T-helper 2 cell treated with Interferon-gamma antibody and Interleukin-4, amounts not matched to agents 5 μg/mL and 100 μg/mL, for 36 hours (primary cell): ENCODE data around the gene FHIT.

Source experiments
- DNase-seq: peaks from one replicate; pipeline ENCODE4 v3.0.0; 2021; ENCODE audit warnings: low spot score
- H3K27ac Mint-ChIP-seq: one replicate; pipeline ENCODE4 v1.8.0; 2021; ENCODE audit warnings: mild to moderate bottlenecking, mixed read lengths
- H3K27me3 Mint-ChIP-seq: one replicate; pipeline ENCODE4 v1.8.0; 2021; ENCODE audit warnings: low read depth, mixed read lengths
- H3K36me3 Mint-ChIP-seq: one replicate; pipeline ENCODE4 v1.8.0; 2021; ENCODE audit warnings: low read depth, mixed read lengths
- H3K4me1 Mint-ChIP-seq: one replicate; pipeline ENCODE4 v1.8.0; 2021; ENCODE audit warnings: low read depth, mixed read lengths
- H3K4me3 Mint-ChIP-seq: one replicate; pipeline ENCODE4 v1.8.0; 2022; ENCODE audit warnings: mild to moderate bottlenecking, moderate library complexity, mixed read lengths
- H3K9me3 Mint-ChIP-seq: one replicate; pipeline ENCODE4 v1.8.0; 2021; ENCODE audit warnings: mixed read lengths

FHIT gene

GRCh38 chr3:59913645-59914044, 1337.6 kb downstream of the FHIT start:
- DNase-seq: no peak
- Mint-ChIP-seq H3K4me1 (peaks cover 9% of the 10 kb centered on the region), H3K36me3 (peaks cover 54% of the 10 kb centered on the region), H3K4me3 (no peak overlapping the region), H3K27me3 (no peaks in the 10 kb centered on the region), H3K9me3 (no peaks in the 10 kb centered on the region), H3K27ac (no peak overlapping the region)

DNA sequence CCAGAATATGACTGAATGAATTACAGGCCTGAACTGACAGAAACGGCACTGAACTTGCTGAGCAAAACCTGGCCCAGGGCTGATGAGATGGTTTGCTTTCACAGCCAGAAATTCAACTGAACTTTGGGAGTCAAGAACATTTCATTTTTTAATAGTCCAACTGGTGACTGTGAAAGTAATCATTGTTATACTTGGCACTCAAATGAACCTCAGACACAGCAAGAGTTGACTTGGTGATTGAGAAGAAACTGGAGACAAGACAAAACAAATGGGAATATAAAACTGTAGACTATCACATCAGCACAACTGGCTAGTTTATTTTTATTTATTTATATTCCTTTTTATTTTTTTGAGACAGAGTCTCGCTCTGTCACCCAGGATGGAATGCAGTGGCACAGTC, 1342.6 kb downstream of the FHIT start:
- peaks cover under 1% of the 10 kb centered on the region for H3K9me3 Mint-ChIP-seq
- H3K4me1 Mint-ChIP-seq: no peaks in the 10 kb centered on the region
- no peaks in the 10 kb centered on the region for H3K27me3 Mint-ChIP-seq
- no peak overlapping the region for H3K4me3 Mint-ChIP-seq
- DNase-seq: no peak
- H3K27ac Mint-ChIP-seq: no peak overlapping the region
- peaks cover 32% of the 10 kb centered on the region for H3K36me3 Mint-ChIP-seq

- no peaks in the 10 kb centered on the region for H3K27me3 Mint-ChIP-seq
- H3K36me3 Mint-ChIP-seq: peaks cover 35% of the 10 kb centered on the region
- peaks cover 4% of the 10 kb centered on the region for H3K9me3 Mint-ChIP-seq
- H3K4me1 Mint-ChIP-seq: no peaks in the 10 kb centered on the region
- no peak for DNase-seq
- H3K4me3 Mint-ChIP-seq: no peak overlapping the region
- H3K27ac Mint-ChIP-seq: no peak overlapping the region
These were observed 1343.0 kb downstream of the FHIT start for GRCh38 chr3:59908280-59908679.

DNA sequence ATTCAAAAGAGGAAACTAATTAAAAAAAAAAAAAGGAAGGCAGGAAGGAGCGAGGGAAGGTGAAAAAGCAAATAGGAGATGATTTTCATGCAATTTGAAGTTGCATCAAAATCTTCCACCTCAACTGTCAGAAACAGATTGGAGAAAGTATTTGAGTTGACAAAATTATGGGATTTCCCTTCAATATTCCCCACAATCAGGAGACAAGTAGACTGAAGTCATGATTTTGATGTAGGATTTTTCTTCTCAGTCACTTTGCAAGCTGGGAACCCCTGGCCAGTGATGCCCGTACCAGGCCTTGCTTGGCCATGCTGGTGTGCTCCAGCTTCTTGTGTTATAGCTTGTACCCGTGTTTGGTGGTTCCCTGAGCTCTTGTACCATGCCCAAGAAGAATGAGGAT, 1347.0 kb downstream of the FHIT start:
- Mint-ChIP-seq H3K27me3 (no peaks in the 10 kb centered on the region), H3K27ac (no peak overlapping the region), H3K36me3 (peaks cover 27% of the 10 kb centered on the region), H3K4me3 (no peak overlapping the region), H3K9me3 (peaks cover 4% of the 10 kb centered on the region), H3K4me1 (no peaks in the 10 kb centered on the region)
- no peak for DNase-seq

DNA sequence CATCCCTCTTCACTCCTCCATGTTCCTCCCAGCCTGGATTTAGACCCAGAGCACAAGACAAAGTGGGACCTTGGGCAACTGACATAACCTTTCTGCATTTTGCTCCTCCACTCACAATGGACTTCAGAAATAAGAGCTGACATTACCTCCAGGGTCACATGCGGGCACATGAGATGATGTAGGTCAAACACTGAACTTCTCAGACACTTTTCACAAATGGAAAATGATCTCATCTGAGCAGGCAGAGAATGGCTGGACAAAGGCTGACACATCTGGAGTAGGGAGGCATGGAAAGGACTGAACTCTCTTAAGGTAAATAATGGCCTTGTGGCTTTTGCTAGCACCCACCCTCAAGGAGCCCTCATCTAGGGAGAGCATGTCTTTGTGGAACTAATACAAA, 1352.2 kb downstream of the FHIT start:
- peaks cover 7% of the 10 kb centered on the region for H3K9me3 Mint-ChIP-seq
- no peak overlapping the region for H3K27ac Mint-ChIP-seq
- no peak overlapping the region for H3K4me3 Mint-ChIP-seq
- no peaks in the 10 kb centered on the region for H3K27me3 Mint-ChIP-seq
- DNase-seq: no peak
- peaks cover 24% of the 10 kb centered on the region for H3K36me3 Mint-ChIP-seq
- peaks cover 16% of the 10 kb centered on the region for H3K4me1 Mint-ChIP-seq

DNA sequence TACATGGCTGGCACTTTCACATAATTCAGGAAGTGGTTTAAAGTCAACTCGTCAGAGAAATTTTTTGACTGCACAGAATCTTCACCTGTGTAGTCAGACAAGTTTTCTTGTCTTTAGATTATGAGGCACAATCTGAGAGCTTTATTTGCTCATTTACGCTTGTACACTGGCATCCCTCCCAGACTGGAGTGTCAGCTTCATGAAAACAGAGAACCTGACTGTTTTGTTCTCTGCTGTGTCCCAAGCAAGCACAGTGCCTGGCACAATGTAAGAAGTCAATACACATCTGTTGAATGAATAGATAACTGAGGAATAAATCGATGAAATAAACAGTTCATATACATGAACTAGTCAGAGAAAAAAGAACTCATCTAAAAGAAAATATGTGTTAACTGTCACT, 1355.3 kb downstream of the FHIT start:
- Mint-ChIP-seq H3K27ac (no peak overlapping the region), H3K9me3 (peaks cover 4% of the 10 kb centered on the region), H3K36me3 (peaks cover 20% of the 10 kb centered on the region), H3K4me1 (peaks cover 16% of the 10 kb centered on the region), H3K4me3 (no peak overlapping the region), H3K27me3 (no peaks in the 10 kb centered on the region)
- no peak for DNase-seq

- no peak overlapping the region for H3K4me3 Mint-ChIP-seq
- H3K27me3 Mint-ChIP-seq: no peaks in the 10 kb centered on the region
- H3K9me3 Mint-ChIP-seq: peaks cover 4% of the 10 kb centered on the region
- H3K36me3 Mint-ChIP-seq: peaks cover 15% of the 10 kb centered on the region
- DNase-seq: no peak
- no peak overlapping the region for H3K27ac Mint-ChIP-seq
- peaks cover 16% of the 10 kb centered on the region for H3K4me1 Mint-ChIP-seq
These were observed 1356.7 kb downstream of the FHIT start for GRCh38 chr3:59894425-59895121.

- Mint-ChIP-seq H3K27ac (no peak overlapping the region), H3K9me3 (peaks cover 4% of the 10 kb centered on the region), H3K4me1 (peaks cover 23% of the 10 kb centered on the region), H3K27me3 (no peaks in the 10 kb centered on the region), H3K36me3 (peaks cover 14% of the 10 kb centered on the region), H3K4me3 (no peak overlapping the region)
- no peak for DNase-seq
These were observed 1360.6 kb downstream of the FHIT start for GRCh38 chr3:59890639-59891038.

DNA sequence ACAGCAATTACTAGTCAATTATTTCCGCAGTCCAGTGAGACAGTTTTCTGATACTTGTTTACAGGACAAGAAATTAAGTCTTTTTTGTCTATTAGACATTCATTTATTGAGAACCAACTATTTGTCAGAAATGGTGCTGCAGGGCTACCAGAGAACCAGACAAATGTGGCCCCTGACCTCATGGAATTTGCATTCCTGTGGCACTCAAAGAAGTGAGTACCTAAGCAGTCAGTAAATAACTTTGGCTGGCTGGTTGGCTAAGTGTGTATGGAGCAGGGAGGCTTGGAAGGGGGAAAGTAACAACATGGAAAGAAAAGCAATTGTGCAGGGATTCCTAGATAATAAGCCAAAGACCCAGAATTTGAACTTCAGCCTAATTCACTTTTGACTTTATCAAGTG, 1364.5 kb downstream of the FHIT start:
- H3K27ac Mint-ChIP-seq: no peak overlapping the region
- H3K4me1 Mint-ChIP-seq: peaks cover 30% of the 10 kb centered on the region
- peaks cover 20% of the 10 kb centered on the region for H3K36me3 Mint-ChIP-seq
- no peaks in the 10 kb centered on the region for H3K27me3 Mint-ChIP-seq
- peaks cover 4% of the 10 kb centered on the region for H3K9me3 Mint-ChIP-seq
- DNase-seq: no peak
- H3K4me3 Mint-ChIP-seq: no peak overlapping the region

DNA sequence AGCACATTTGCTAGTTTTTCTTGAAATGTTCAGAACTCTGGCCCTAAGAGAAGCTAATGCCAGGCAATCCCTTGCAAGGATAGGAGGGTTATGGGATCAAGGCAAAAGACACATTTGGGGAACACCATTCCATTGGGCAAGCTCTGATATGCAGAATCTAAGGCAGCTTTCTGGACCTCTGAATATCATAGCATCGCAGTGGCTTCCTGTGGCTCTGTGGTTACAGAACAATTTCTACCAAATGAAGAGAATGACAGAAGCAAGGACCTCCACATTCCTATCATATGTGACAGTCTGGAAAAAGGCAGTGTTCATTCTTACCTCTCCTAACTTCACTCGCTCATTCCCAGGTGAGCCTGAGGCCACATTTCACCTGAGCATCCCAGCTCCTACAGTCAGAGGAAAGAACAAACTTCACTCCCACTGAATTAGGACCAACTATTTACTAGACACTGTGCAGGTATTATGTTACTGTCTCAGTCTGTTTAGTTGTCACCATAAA, 1365.3 kb downstream of the FHIT start:
- Mint-ChIP-seq H3K4me3 (peak overlapping the region; percentile 22), H3K27me3 (no peaks in the 10 kb centered on the region), H3K9me3 (peaks cover 4% of the 10 kb centered on the region), H3K4me1 (peaks cover 38% of the 10 kb centered on the region), H3K27ac (peak overlapping the region; percentile 67), H3K36me3 (peaks cover 15% of the 10 kb centered on the region)
- no peak for DNase-seq

DNA sequence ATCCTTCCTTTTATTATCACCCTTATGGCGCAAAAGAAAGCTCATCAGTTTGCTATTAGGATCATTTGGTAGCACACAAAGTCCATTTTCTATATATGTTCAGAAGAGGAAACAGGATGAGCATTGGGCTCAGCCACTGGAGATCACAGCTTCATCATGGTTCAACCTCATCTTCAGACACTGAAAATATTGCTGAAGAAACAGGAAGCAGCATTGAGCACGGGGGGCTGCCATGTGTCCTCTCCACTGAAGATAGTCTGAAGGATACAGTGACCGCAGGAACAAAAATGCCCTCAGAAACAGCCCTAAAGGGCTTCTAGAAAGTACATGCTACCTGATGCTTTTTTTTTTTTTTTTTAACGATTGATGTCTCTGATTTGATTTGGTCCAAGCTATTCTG, 1366.2 kb downstream of the FHIT start:
- Mint-ChIP-seq H3K36me3 (peaks cover 15% of the 10 kb centered on the region), H3K4me3 (no peak overlapping the region)

GRCh38 chr3:59884409-59884808, 1366.8 kb downstream of the FHIT start:
- peaks cover 4% of the 10 kb centered on the region for H3K9me3 Mint-ChIP-seq
- peaks cover 15% of the 10 kb centered on the region for H3K36me3 Mint-ChIP-seq
- no peak for DNase-seq
- peaks cover 50% of the 10 kb centered on the region for H3K4me1 Mint-ChIP-seq
- no peak overlapping the region for H3K27ac Mint-ChIP-seq
- H3K27me3 Mint-ChIP-seq: no peaks in the 10 kb centered on the region
- H3K4me3 Mint-ChIP-seq: peak overlapping the region; percentile 1

More for the DNA sequence above, 1366.2 kb downstream of the FHIT start:
- Mint-ChIP-seq H3K27ac (no peak overlapping the region), H3K27me3 (no peaks in the 10 kb centered on the region), H3K4me1 (peaks cover 43% of the 10 kb centered on the region), H3K9me3 (peaks cover 4% of the 10 kb centered on the region)
- no peak for DNase-seq

- Mint-ChIP-seq H3K9me3 (peaks cover 4% of the 10 kb centered on the region), H3K36me3 (peaks cover 18% of the 10 kb centered on the region), H3K27me3 (no peaks in the 10 kb centered on the region), H3K4me1 (peaks cover 64% of the 10 kb centered on the region), H3K4me3 (no peak overlapping the region), H3K27ac (no peak overlapping the region)
- DNase-seq: no peak
These were observed 1368.5 kb downstream of the FHIT start for GRCh38 chr3:59882746-59883145.

- peaks cover 15% of the 10 kb centered on the region for H3K36me3 Mint-ChIP-seq
- H3K9me3 Mint-ChIP-seq: peaks cover 4% of the 10 kb centered on the region
- H3K27me3 Mint-ChIP-seq: no peaks in the 10 kb centered on the region
- peaks cover 51% of the 10 kb centered on the region for H3K4me1 Mint-ChIP-seq
- DNase-seq: no peak
- H3K4me3 Mint-ChIP-seq: no peak overlapping the region
- no peak overlapping the region for H3K27ac Mint-ChIP-seq
These were observed 1370.5 kb downstream of the FHIT start for GRCh38 chr3:59880717-59881116.
